ENCODE data around the gene RESF1. TPM values are rescaled to one million over a fixed set of nuclear protein-coding genes. Genes with fewer than 3 reads are reported as not detected.

RESF1 gene
- total and polyA plus RNA-seq, 10 of the 15 experiments (the other 5 are each of a cell fraction or from before 2014, with no cell fraction given): 18.9 to 81.8 (median 39.7) TPM

GRCh38 chr12:31950492-31950891 is 8.7 kb upstream of the RESF1 start:
- DNase-seq (ENCODE audit: low read depth, low spot score) (no peak), FAIRE-seq (no peak), ATAC-seq (no peak)
- H4K20me1 ChIP-seq (ENCODE audit: control insufficient read depth, insufficient read depth): no peaks in the 10 kb centered on the region
- peaks cover 10% of the 10 kb centered on the region; the same call in 1 of the 2 replicates for H3K4me1 ChIP-seq (ENCODE audit: control insufficient read depth, insufficient read depth, low read length)
- H2AFZ ChIP-seq (ENCODE audit: control insufficient read depth, low read depth, low read length): no peak overlapping the region
- SMC1A ChIA-PET (ENCODE audit: uncharacterized antibody, unreplicated experiment): interaction anchor here (0.6 to 2.0 kb wide), 9 partner anchors 11 to 278 kb away, joined by 3 to 4 read pairs (median 3); no protein-coding TSS in a partner anchor
- no peaks in the 10 kb centered on the region for H3K27me3 ChIP-seq (replicated peaks in 1 of 2; ENCODE audit: control insufficient read depth in 2 of 2, insufficient read depth in 2 of 2, low read length in 1 of 2)
- H3K79me2 ChIP-seq (ENCODE audit: control insufficient read depth, insufficient read depth, low read length): no peaks in the 10 kb centered on the region
- H3K4me3 ChIP-seq: no peak overlapping the region
- H3K27ac ChIP-seq (ENCODE audit: control insufficient read depth, insufficient read depth): no peak overlapping the region
- H3K9ac ChIP-seq (ENCODE audit: control insufficient read depth, insufficient read depth, low read length): no peak overlapping the region
- POLR2A ChIA-PET: interaction anchor here (0.5 to 1.2 kb wide), 2 partner anchors 9 to 48 kb away, joined by 3 to 4 read pairs; no protein-coding TSS in a partner anchor
- TF ChIP-seq ATF7 (IDR thresholded peaks at IDR 0.05; ENCODE audit: low read depth) (no peak), POLR2AphosphoS2 (IDR thresholded peaks at IDR 0.05; ENCODE audit: low read depth, low read length) (no peak), MTA2 (IDR thresholded peaks at IDR 0.05; ENCODE audit: low read depth) (no peak), SP1 (IDR thresholded peaks at IDR 0.05; ENCODE audit: low read depth, low read length) (no peak)
- TF ChIP-seq, protein P1, sequence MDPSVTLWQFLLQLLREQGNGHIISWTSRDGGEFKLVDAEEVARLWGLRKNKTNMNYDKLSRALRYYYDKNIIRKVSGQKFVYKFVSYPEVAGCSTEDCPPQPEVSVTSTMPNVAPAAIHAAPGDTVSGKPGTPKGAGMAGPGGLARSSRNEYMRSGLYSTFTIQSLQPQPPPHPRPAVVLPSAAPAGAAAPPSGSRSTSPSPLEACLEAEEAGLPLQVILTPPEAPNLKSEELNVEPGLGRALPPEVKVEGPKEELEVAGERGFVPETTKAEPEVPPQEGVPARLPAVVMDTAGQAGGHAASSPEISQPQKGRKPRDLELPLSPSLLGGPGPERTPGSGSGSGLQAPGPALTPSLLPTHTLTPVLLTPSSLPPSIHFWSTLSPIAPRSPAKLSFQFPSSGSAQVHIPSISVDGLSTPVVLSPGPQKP (IDR thresholded peaks at IDR 0.05; ENCODE audit: low read depth, low read length): no peak
- TF ChIP-seq, protein P2, sequence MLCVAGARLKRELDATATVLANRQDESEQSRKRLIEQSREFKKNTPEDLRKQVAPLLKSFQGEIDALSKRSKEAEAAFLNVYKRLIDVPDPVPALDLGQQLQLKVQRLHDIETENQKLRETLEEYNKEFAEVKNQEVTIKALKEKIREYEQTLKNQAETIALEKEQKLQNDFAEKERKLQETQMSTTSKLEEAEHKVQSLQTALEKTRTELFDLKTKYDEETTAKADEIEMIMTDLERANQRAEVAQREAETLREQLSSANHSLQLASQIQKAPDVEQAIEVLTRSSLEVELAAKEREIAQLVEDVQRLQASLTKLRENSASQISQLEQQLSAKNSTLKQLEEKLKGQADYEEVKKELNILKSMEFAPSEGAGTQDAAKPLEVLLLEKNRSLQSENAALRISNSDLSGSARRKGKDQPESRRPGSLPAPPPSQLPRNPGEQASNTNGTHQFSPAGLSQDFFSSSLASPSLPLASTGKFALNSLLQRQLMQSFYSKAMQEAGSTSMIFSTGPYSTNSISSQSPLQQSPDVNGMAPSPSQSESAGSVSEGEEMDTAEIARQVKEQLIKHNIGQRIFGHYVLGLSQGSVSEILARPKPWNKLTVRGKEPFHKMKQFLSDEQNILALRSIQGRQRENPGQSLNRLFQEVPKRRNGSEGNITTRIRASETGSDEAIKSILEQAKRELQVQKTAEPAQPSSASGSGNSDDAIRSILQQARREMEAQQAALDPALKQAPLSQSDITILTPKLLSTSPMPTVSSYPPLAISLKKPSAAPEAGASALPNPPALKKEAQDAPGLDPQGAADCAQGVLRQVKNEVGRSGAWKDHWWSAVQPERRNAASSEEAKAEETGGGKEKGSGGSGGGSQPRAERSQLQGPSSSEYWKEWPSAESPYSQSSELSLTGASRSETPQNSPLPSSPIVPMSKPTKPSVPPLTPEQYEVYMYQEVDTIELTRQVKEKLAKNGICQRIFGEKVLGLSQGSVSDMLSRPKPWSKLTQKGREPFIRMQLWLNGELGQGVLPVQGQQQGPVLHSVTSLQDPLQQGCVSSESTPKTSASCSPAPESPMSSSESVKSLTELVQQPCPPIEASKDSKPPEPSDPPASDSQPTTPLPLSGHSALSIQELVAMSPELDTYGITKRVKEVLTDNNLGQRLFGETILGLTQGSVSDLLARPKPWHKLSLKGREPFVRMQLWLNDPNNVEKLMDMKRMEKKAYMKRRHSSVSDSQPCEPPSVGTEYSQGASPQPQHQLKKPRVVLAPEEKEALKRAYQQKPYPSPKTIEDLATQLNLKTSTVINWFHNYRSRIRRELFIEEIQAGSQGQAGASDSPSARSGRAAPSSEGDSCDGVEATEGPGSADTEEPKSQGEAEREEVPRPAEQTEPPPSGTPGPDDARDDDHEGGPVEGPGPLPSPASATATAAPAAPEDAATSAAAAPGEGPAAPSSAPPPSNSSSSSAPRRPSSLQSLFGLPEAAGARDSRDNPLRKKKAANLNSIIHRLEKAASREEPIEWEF (IDR thresholded peaks at IDR 0.05; ENCODE audit: insufficient replicate concordance, low read depth, low read length): no peak
- no TSS peak for BruUV-seq (replicated peaks)
- no peaks in the 10 kb centered on the region for H3K36me3 ChIP-seq (ENCODE audit: control insufficient read depth in 2 of 2, insufficient read depth in 2 of 2, low read length in 1 of 2)
- RAD21 ChIA-PET (ENCODE audit: unreplicated experiment): interaction anchor here (1.0 kb wide), 1 partner anchor 235 kb away, joined by 3 read pairs; no protein-coding TSS in a partner anchor
- intact Hi-C loops (cut with micrococcal nuclease; ENCODE audit: unreplicated experiment): no loop called here
- in situ Hi-C loops (cut with MboI): no loop called here
- H3K4me2 ChIP-seq (ENCODE audit: control insufficient read depth, insufficient read depth): no peak overlapping the region
- peaks cover 6% of the 10 kb centered on the region; the same call in 2 of the 3 replicates for H3K9me3 ChIP-seq (replicated peaks; ENCODE audit: control insufficient read depth, insufficient read depth, low read length)
- CTCF ChIA-PET: interaction anchor here (0.8 to 1.1 kb wide), 3 partner anchors 10 to 131 kb away, joined by 3 read pairs; no protein-coding TSS in a partner anchor

Measured in GM12878 (cell line).